H1 (cell line): ENCODE data around the gene GALNTL6. TPM values are rescaled to one million over a fixed set of nuclear protein-coding genes. Genes with fewer than 3 reads are reported as not detected.
A peak's percentile ranks its signal among the peaks of the same experiment; 100 is the strongest.

ENCODE experiments used
- CTCF ChIA-PET: fragments of 300-600 bp; sonication (Branson Sonifier 250); formaldehyde crosslinking; loops from one replicate; lab custom pipeline; 2021; ENCODE audit not compliant: partially characterized antibody; lab: Charles Lee
- POLR2A ChIA-PET: fragments of 300-600 bp; sonication (Branson Sonifier 250); formaldehyde crosslinking; loops from one replicate; lab custom pipeline; 2021; ENCODE audit warnings: inconsistent platforms; ENCODE audit not compliant: partially characterized antibody; lab: Charles Lee
- DNase-seq, 2 experiments: peaks; one replicate each; pipeline versions ENCODE4 v3.0.0 to v3.0.0-alpha.2; 2010 to 2022; ENCODE audit warnings: low spot score in 2 of 2, low read depth in 1 of 2, mixed read lengths in 1 of 2
- FAIRE-seq: peaks from 2 replicates; lab custom pipeline; 2011; peaks lifted over from hg19 to GRCh38; lab: Jason Lieb, UNC
- H2AFZ ChIP-seq: 2 replicates; pipeline ENCODE4 v1.8.1; 2012; ENCODE audit warnings: low read length, inconsistent platforms
- H2AK5ac ChIP-seq: 2 replicates; pipeline ENCODE4 v1.6.1; 2013; ENCODE audit warnings: low read depth, low read length
- H2BK120ac ChIP-seq: replicated peaks from 2 replicates; pipeline ENCODE3; 2013; ENCODE audit warnings: low read depth, low read length, inconsistent platforms
- H2BK12ac ChIP-seq: 2 replicates; pipeline ENCODE4 v1.6.1; 2013; ENCODE audit warnings: low read depth, low read length
- H2BK15ac ChIP-seq: 2 replicates; pipeline ENCODE4 v1.6.1; 2013; ENCODE audit warnings: low read length
- H2BK20ac ChIP-seq: 2 replicates; pipeline ENCODE4 v1.6.1; 2013; ENCODE audit warnings: low read length
- H2BK5ac ChIP-seq: 2 replicates; pipeline ENCODE4 v1.6.1; 2013; ENCODE audit warnings: low read depth, low read length
- H3K14ac ChIP-seq: 2 replicates; pipeline ENCODE4 v1.6.1; 2013; ENCODE audit warnings: inconsistent platforms; ENCODE audit not compliant: insufficient read length
- H3K18ac ChIP-seq: 2 replicates; pipeline ENCODE4 v1.6.1; 2013; ENCODE audit warnings: low read length; ENCODE audit errors: extremely low read depth
- H3K23ac ChIP-seq: 2 replicates; pipeline ENCODE4 v1.6.1; 2013; ENCODE audit warnings: inconsistent platforms; ENCODE audit not compliant: insufficient read length
- H3K23me2 ChIP-seq: 2 replicates; pipeline ENCODE4 v1.6.1; 2013; ENCODE audit warnings: low read depth, low read length
- H3K27ac ChIP-seq: 2 replicates; pipeline ENCODE4 v1.6.1; 2011; ENCODE audit warnings: low read depth, low read length, inconsistent platforms
- H3K27me3 ChIP-seq, 4 experiments: replicated peaks in 1 of 4; 1 replicate in 1 of 4; 2 replicates in 3 of 4; pipeline versions ENCODE4 v1.6.1 to v1.8.1; 2011 to 2013; ENCODE audit warnings: low read length in 3 of 4, mild to moderate bottlenecking in 3 of 4, inconsistent platforms in 2 of 4, mixed read lengths in 2 of 4, moderate library complexity in 1 of 4; ENCODE audit not compliant: control insufficient read depth in 3 of 4, insufficient read depth in 3 of 4; ENCODE audit errors: extremely low read depth in 1 of 4
- H3K36me3 ChIP-seq, 4 experiments: 2 replicates each; pipeline versions ENCODE4 v1.6.1 to v1.8.1; 2011 to 2013; ENCODE audit warnings: mild to moderate bottlenecking in 4 of 4, low read length in 3 of 4, moderate library complexity in 2 of 4, control low read depth in 1 of 4, inconsistent platforms in 1 of 4; ENCODE audit not compliant: insufficient read depth in 4 of 4, control insufficient read depth in 2 of 4
- H3K4ac ChIP-seq: replicated peaks from 2 replicates; pipeline ENCODE3; 2013; ENCODE audit warnings: low read length, low read depth, mixed read lengths, inconsistent platforms; ENCODE audit not compliant: insufficient read length
- H3K4me1 ChIP-seq, 4 experiments: replicated peaks in 1 of 4; 1 replicate in 1 of 4; 2 replicates in 3 of 4; pipeline versions ENCODE4 v1.6.1 to v1.8.1; 2011 to 2013; ENCODE audit warnings: low read length in 3 of 4, inconsistent platforms in 2 of 4, mixed read lengths in 1 of 4; ENCODE audit not compliant: insufficient read depth in 4 of 4, control insufficient read depth in 3 of 4
- H3K4me2 ChIP-seq, 2 experiments: 2 replicates each; pipeline versions ENCODE4 v1.6.1 to v1.8.1; 2011 to 2013; ENCODE audit warnings: low read depth in 2 of 2, low read length in 2 of 2, control low read depth in 1 of 2, inconsistent platforms in 1 of 2, mild to moderate bottlenecking in 1 of 2; ENCODE audit not compliant: insufficient read depth in 1 of 2
- H3K4me3 ChIP-seq, 4 experiments: fragments of 200-600, 300-600 bp in 1 of 4; sonication (generic), shearing (Covaris generic), sonication (Bioruptor Twin) in 1 of 4; 2 replicates each; pipeline versions ENCODE4 v1.5.1 to v1.8.1; 2011 to 2016; ENCODE audit warnings: low read length in 4 of 4, low read depth in 3 of 4, control low read depth in 2 of 4, inconsistent platforms in 2 of 4, mild to moderate bottlenecking in 2 of 4, mixed read lengths in 1 of 4, moderate library complexity in 1 of 4; ENCODE audit not compliant: insufficient read depth in 2 of 4; ENCODE audit errors: extremely low read depth in 1 of 4
- H3K56ac ChIP-seq: replicated peaks from 2 replicates; pipeline ENCODE3; 2013; ENCODE audit warnings: low read depth, mild to moderate bottlenecking, mixed read lengths, low read length, inconsistent platforms; ENCODE audit not compliant: insufficient read length
- H3K79me1 ChIP-seq: 2 replicates; pipeline ENCODE4 v1.6.1; 2013; ENCODE audit warnings: low read depth, low read length, control low read depth
- H3K79me2 ChIP-seq, 2 experiments: 2 replicates each; pipeline versions ENCODE4 v1.6.1 to v1.8.1; 2012 to 2013; ENCODE audit warnings: low read length in 2 of 2, mild to moderate bottlenecking in 2 of 2, inconsistent platforms in 1 of 2; ENCODE audit not compliant: insufficient read depth in 2 of 2, control insufficient read depth in 1 of 2
- H3K9ac ChIP-seq, 4 experiments: replicated peaks in 1 of 4; 1 replicate in 1 of 4; 2 replicates in 3 of 4; pipeline versions ENCODE4 v1.6.1 to v1.8.1; 2011 to 2013; ENCODE audit warnings: low read depth in 3 of 4, low read length in 3 of 4, control low read depth in 2 of 4, mild to moderate bottlenecking in 2 of 4, moderate library complexity in 2 of 4, inconsistent platforms in 1 of 4; ENCODE audit errors: extremely low read depth in 1 of 4
- H3K9me3 ChIP-seq, 2 experiments: 2 replicates each; pipeline versions ENCODE4 v1.6.1 to v1.8.1; 2012 to 2013; ENCODE audit warnings: mild to moderate bottlenecking in 2 of 2, moderate library complexity in 2 of 2, control low read depth in 1 of 2, inconsistent platforms in 1 of 2, low read depth in 1 of 2, low read length in 1 of 2, mixed read lengths in 1 of 2; ENCODE audit not compliant: insufficient read depth in 2 of 2
- H4K20me1 ChIP-seq, 2 experiments: replicated peaks in 1 of 2; 2 replicates each; pipeline versions ENCODE3 to v1.8.1; 2011 to 2013; ENCODE audit warnings: inconsistent platforms in 2 of 2, low read length in 2 of 2, mild to moderate bottlenecking in 1 of 2; ENCODE audit not compliant: insufficient read depth in 2 of 2, control insufficient read depth in 1 of 2
- H4K5ac ChIP-seq: 2 replicates; pipeline ENCODE4 v1.6.1; 2013; ENCODE audit warnings: low read length, low read depth, mixed read lengths, inconsistent platforms; ENCODE audit not compliant: insufficient read length
- H4K8ac ChIP-seq: 2 replicates; pipeline ENCODE4 v1.8.0; 2013; ENCODE audit warnings: mild to moderate bottlenecking, moderate library complexity, low read length, inconsistent platforms; ENCODE audit not compliant: insufficient read depth; ENCODE audit errors: extremely low read depth
- H4K91ac ChIP-seq: replicated peaks from 2 replicates; pipeline ENCODE3; 2013; ENCODE audit warnings: low read length, mixed read lengths, inconsistent platforms; ENCODE audit not compliant: insufficient read length
- SIRT6 ChIP-seq: IDR thresholded peaks from one replicate; pipeline ENCODE4 v1.7.1; 2012; ENCODE audit warnings: low read length, inconsistent platforms
- WGBS, 2 experiments: shearing (Covaris generic) in 1 of 2; methylation state at CpG; one replicate each; pipeline versions ENCODE4 v1.1.6 to v1.1.7; 2013 to 2015; ENCODE audit warnings: low lambda C conversion rate in 2 of 2, mixed read lengths in 2 of 2, inconsistent platforms in 1 of 2, low coverage in 1 of 2, missing lambda C conversion rate in 1 of 2; ENCODE audit not compliant: insufficient replicate concordance in 2 of 2, insufficient coverage in 1 of 2, insufficient read length in 1 of 2; ENCODE audit errors: extremely low coverage in 1 of 2, missing lambda C conversion rate in 1 of 2; 5-methylcytosine and 5-hydroxymethylcytosine counted together
- polyA plus RNA-seq, 7 experiments: library from polyadenylated mRNA; depleted of rRNA in 3 of 7; stranded (reverse) in 5 of 7; unstranded in 2 of 7; fragments of >200 nt in 5 of 7; fragments of 200-250 nt in 2 of 7; gene quantifications; 1 replicate in 5 of 7; 2 replicates in 1 of 7; 4 replicates in 1 of 7; pipeline versions ENCODE4 v1.2.1 to v1.2.3, GENCODE V29; 2011 to 2013; ENCODE audit warnings: missing spikeins in 2 of 7, mixed read lengths in 2 of 7
- total RNA-seq: library from RNA; stranded (reverse); fragmentation: NEBNext Ultra II Directional; extraction: Animal tissue kit (Norgen Biotek cat#: 25700); gene quantifications from 2 replicates; pipeline ENCODE4 v1.2.1, GENCODE V29; 2021

The GALNTL6 gene
- total and polyA plus RNA-seq, 2 of the 8 experiments (the other 6 are each of a cell fraction or from before 2014, with no cell fraction given) = 0.03 to 0.32 TPM

DNA sequence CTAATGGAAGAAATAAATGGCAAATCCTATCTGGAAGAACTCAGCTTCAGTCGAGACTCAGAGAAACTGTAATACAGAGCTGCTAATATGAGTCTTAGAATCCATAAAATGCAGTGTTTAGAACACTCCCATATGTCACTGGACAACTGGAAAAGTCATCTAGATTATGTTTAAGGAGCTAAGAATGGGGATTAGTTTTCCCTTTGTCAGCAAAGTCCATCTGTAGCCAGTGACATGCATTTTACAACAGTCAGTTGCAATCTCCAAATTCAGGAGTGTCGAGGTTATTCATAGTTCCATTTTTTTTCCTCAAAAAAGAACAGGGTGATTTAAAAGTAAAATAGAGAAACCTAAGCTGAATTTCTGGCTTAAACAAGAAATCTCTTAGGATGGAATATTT is 838.8 kb downstream of the GALNTL6 start:
- H3K9ac ChIP-seq = no peak overlapping the region
- no peaks in the 10 kb centered on the region for H3K27me3 ChIP-seq
- H3K23me2 ChIP-seq = no peaks in the 10 kb centered on the region
- no peak overlapping the region for H2BK20ac ChIP-seq
- DNase-seq = no peak
- WGBS, 2 experiments = 86% methylated on average over 2 of the region's 2 CpGs; no CpG with 5 or more reads in 1 of the 2 experiments
- H2BK120ac ChIP-seq = no peak overlapping the region
- peak overlapping the region; percentile 48; the same call in 1 of the 2 replicates for H2AFZ ChIP-seq
- no peak overlapping the region for H2BK15ac ChIP-seq
- peaks cover 0 to 2% (median 0%) of the 10 kb centered on the region in 4 experiments; a peak in 3 of 7 replicates for H3K4me1 ChIP-seq
- H4K20me1 ChIP-seq = no peaks in the 10 kb centered on the region
- H3K23ac ChIP-seq = no peak overlapping the region
- H3K14ac ChIP-seq = no peak overlapping the region
- H3K36me3 ChIP-seq = no peaks in the 10 kb centered on the region
- H3K18ac ChIP-seq = no peak overlapping the region
- ChIA-PET CTCF (interaction anchor here (1.0 kb wide), 1 partner anchor 10 kb away, joined by 3 read pairs; no protein-coding TSS in a partner anchor), POLR2A (no interaction called here)
- no peak overlapping the region for H4K8ac ChIP-seq
- no peak overlapping the region for H2BK5ac ChIP-seq
- no peak overlapping the region for H4K5ac ChIP-seq
- no peak overlapping the region for H3K4me3 ChIP-seq
- no peak overlapping the region for H3K4ac ChIP-seq
- no peak for TF ChIP-seq SIRT6
- no peak overlapping the region for H4K91ac ChIP-seq
- H3K27ac ChIP-seq = no peak overlapping the region
- no peak overlapping the region for H2BK12ac ChIP-seq
- no peak for FAIRE-seq
- H3K56ac ChIP-seq = no peak overlapping the region
- H3K79me2 ChIP-seq = no peaks in the 10 kb centered on the region
- H3K4me2 ChIP-seq = no peak overlapping the region
- no peaks in the 10 kb centered on the region for H3K9me3 ChIP-seq
- no peaks in the 10 kb centered on the region for H3K79me1 ChIP-seq
- no peak overlapping the region for H2AK5ac ChIP-seq
